ENCODE data around the gene SMARCA5. TPM values are rescaled to one million over a fixed set of nuclear protein-coding genes. Genes with fewer than 3 reads are reported as not detected.

The SMARCA5 gene
- total and polyA plus RNA-seq, 9 of the 15 experiments (the other 6 are each of a cell fraction or from before 2014, with no cell fraction given): 21.6 to 57.8 (median 34.6) TPM

GRCh38 chr4:143512978-143513313 lies 556 bp upstream of the SMARCA5 start (continued):
- TF ChIP-seq HIVEP1 (CRISPR knock-in tag; IDR thresholded peaks at IDR 0.05) (no peak), ZNF586 (CRISPR knock-in tag; conservative IDR thresholded peaks at IDR 0.05) (no peak), ZBTB9 (CRISPR knock-in tag; IDR thresholded peaks at IDR 0.05) (no peak), PCBP1 (IDR thresholded peaks at IDR 0.05; ENCODE audit: low read depth, low read length, poor library complexity, severe bottlenecking) (no peak), SMAD3 (CRISPR knock-in tag; conservative IDR thresholded peaks at IDR 0.05) (no peak), CBX3 (IDR thresholded peaks at IDR 0.05; ENCODE audit: borderline replicate concordance in 1 of 2, low read length in 2 of 2) (0 out of 3 replicates have a peak, but pooled peaks of 1 of the 2 experiments have one; percentile 33), ZBTB40 (IDR thresholded peaks at IDR 0.05) (peak; percentile 35; the same call in 1 of the 2 replicates), ZBTB40 (CRISPR knock-in tag; IDR thresholded peaks at IDR 0.05) (no peak), ELF2 (CRISPR knock-in tag; IDR thresholded peaks at IDR 0.05) (no peak), LEF1 (IDR thresholded peaks at IDR 0.05) (no peak), SNRNP70 (optimal IDR thresholded peaks at IDR 0.05; ENCODE audit: low read depth, low read length) (no peak), MITF (IDR thresholded peaks at IDR 0.05) (no peak), MTF1 (CRISPR knock-in tag; IDR thresholded peaks at IDR 0.05; ENCODE audit: borderline replicate concordance) (no peak), SMARCA5 (IDR thresholded peaks at IDR 0.05) (no peak)

Data from K562 (cell line).